ENCODE data around the gene USP10. TPM values are rescaled to one million over a fixed set of nuclear protein-coding genes. Genes with fewer than 3 reads are reported as not detected.

USP10 gene
- total RNA-seq, 2 experiments from 2014 or later = 90.9 to 117 TPM

GRCh38 chr16:84827897-84828296 lies 128.1 kb downstream of the USP10 start:
- Mint-ChIP-seq H3K4me1 (no peaks in the 10 kb centered on the region), H3K4me3 (no peak overlapping the region), H3K36me3 (no peaks in the 10 kb centered on the region), H3K9me3 (ENCODE audit: low read depth) (no peaks in the 10 kb centered on the region), H3K27ac (no peak overlapping the region), H3K27me3 (peaks cover 25% of the 10 kb centered on the region)
- CTCF ChIA-PET = no interaction called here
- ATAC-seq = no peak
- no peak for DNase-seq

DNA sequence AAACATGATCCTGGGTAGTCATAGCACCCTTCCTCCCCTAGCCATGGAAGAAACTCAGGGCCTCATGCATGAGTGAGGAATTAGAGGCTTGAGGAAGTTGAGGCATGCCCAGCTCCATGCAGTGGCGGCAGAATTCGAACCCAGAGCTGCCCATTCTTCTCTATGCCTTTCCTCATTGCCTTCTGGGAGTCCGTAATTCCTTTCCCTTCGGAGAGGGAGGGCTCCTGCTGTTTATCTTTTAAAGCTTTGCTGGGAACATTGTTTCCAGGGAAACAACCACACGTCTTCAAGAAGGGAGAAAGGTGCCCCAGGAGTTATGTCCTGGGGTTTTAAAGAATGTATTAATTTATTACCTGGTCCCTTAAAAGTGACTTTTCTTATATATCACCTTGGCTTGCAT lies 128.5 kb downstream of the USP10 start:
- Mint-ChIP-seq H3K27ac (no peak overlapping the region), H3K9me3 (ENCODE audit: low read depth) (no peaks in the 10 kb centered on the region), H3K27me3 (peaks cover 21% of the 10 kb centered on the region), H3K4me3 (no peak overlapping the region), H3K36me3 (no peaks in the 10 kb centered on the region), H3K4me1 (no peaks in the 10 kb centered on the region)
- DNase-seq = no peak
- ATAC-seq = no peak
- CTCF ChIA-PET = no interaction called here

Other genes with a start within 250 kb of the USP10 start
- gene MEAK7, start 195.3 kb upstream of the USP10 start, total RNA-seq = 10 to 100 TPM; 37.9 to 73.9 TPM
- 1,000 to 10,000 TPM; 1,052 to 1,190 TPM for gene COTL1, start 81.9 kb upstream of the USP10 start, total RNA-seq
- 10 to 100 TPM; 38.5 to 44.9 TPM for gene KLHL36, start 51.5 kb upstream of the USP10 start, total RNA-seq
- not detected for gene CRISPLD2, start 120.0 kb downstream of the USP10 start, total RNA-seq